AG04450 (cell line): ENCODE measurements around the gene TRAF6. TPM values are rescaled to one million over a fixed set of nuclear protein-coding genes. Genes with fewer than 3 reads are reported as not detected.
"Not testable (repeated sequence)": the region's sequence is repeated elsewhere in the genome, so short reads cannot be mapped to it uniquely, and the experiment has no call there.

ENCODE experiments used
- CTCF ChIA-PET: fragments of 300-600, 350-600 bp; formaldehyde crosslinking; extraction: SDS; loops from one replicate; lab custom pipeline; 2022; ENCODE audit warnings: antibody characterized with exemption, inconsistent platforms; lab: Charles Lee
- POLR2A ChIA-PET: fragments of 350-600 bp; formaldehyde crosslinking; extraction: SDS; loops from one replicate; lab custom pipeline; 2021; ENCODE audit warnings: antibody characterized with exemption, inconsistent platforms; lab: Yijun Ruan, JAX
- DNase-seq: peaks from one replicate; pipeline ENCODE4 v3.0.0-alpha.2; 2011; ENCODE audit warnings: low read depth, low spot score
- H3K27ac ChIP-seq: one replicate; pipeline ENCODE4 v1.5.1; 2012; ENCODE audit warnings: low read depth, low read length, control low read depth
- H3K27me3 ChIP-seq: one replicate; pipeline ENCODE4 v1.6.0; 2012; ENCODE audit warnings: low read length; ENCODE audit not compliant: control insufficient read depth, insufficient read depth
- H3K4me3 ChIP-seq: 2 replicates; pipeline ENCODE4 v1.5.1; 2011; ENCODE audit warnings: mild to moderate bottlenecking, low read depth, low read length, control low read depth
- H3K9me3 ChIP-seq: 2 replicates; pipeline ENCODE4 v1.5.1; 2012; ENCODE audit warnings: low read length; ENCODE audit not compliant: control insufficient read depth, insufficient read depth
- polyA plus RNA-seq: library from polyadenylated mRNA; depleted of rRNA; stranded (reverse); fragments of >200 nt; gene quantifications from 2 replicates; pipeline ENCODE4 v1.2.3, GENCODE V29; 2011
- TF ChIP-seq, protein P1 (sequence below): IDR thresholded peaks from 2 replicates; pipeline ENCODE4 v1.5.1; 2011; ENCODE audit warnings: low read depth, low read length, control low read depth, inconsistent platforms

TRAF6 gene
- polyA plus RNA-seq, 1 experiment = 10.0 TPM

DNA sequence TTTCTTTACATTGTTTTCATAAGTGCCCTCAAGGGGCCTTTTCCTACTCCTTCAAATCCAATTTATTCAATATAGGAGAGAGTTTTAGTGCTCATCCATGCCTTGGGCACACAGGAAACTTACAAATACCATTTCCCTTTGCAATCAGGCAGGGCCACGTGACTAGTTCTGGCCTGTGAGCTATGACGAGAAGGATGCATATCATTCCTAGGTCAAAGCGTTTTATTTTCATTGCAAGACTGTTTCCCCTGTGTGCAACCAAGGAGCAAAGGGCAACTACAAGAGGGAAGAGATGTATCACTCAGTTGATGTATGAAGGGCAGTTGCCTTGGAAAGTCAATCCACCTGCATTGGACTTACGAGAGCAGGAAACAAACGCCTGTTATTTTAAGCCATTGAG, 1.9 kb upstream of the TRAF6 start:
- no peak for DNase-seq
- Histone ChIP-seq H3K9me3 (peaks cover 8% of the 10 kb centered on the region), H3K27me3 (peaks cover 2% of the 10 kb centered on the region), H3K27ac (no peak overlapping the region), H3K4me3 (no peak overlapping the region)
- CTCF ChIA-PET = interaction anchor here (0.6 to 1.0 kb wide), 3 partner anchors 137 to 235 kb away, joined by 3 to 4 read pairs (median 3); no protein-coding TSS in a partner anchor
- POLR2A ChIA-PET = interaction anchor here (0.6 kb wide), 1 partner anchor 399 kb away, joined by 4 read pairs; no protein-coding TSS in a partner anchor
- TF ChIP-seq, protein P1, sequence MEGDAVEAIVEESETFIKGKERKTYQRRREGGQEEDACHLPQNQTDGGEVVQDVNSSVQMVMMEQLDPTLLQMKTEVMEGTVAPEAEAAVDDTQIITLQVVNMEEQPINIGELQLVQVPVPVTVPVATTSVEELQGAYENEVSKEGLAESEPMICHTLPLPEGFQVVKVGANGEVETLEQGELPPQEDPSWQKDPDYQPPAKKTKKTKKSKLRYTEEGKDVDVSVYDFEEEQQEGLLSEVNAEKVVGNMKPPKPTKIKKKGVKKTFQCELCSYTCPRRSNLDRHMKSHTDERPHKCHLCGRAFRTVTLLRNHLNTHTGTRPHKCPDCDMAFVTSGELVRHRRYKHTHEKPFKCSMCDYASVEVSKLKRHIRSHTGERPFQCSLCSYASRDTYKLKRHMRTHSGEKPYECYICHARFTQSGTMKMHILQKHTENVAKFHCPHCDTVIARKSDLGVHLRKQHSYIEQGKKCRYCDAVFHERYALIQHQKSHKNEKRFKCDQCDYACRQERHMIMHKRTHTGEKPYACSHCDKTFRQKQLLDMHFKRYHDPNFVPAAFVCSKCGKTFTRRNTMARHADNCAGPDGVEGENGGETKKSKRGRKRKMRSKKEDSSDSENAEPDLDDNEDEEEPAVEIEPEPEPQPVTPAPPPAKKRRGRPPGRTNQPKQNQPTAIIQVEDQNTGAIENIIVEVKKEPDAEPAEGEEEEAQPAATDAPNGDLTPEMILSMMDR = no peak

DNA sequence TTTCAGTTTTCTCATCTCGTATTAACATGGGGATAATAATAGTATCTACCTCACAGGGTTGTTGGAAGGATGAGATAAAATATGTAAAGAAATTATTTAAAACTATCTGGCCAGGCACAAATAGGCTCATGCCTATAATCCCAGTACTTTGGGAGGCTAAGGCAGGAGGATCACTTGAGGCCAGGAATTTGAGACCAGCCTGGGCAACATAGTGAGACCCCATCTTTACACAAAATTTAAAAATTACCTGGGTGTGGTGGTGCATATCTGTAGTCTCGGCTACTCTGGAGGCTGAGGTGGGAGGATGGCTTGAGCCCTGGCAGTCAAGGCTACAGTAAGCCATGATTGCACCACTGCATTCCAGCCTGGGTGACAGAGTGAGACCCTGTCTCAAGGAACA, 990 bp upstream of the TRAF6 start:
- POLR2A ChIA-PET, H3K4me3 ChIP-seq, H3K27me3 ChIP-seq, H3K27ac ChIP-seq, H3K9me3 ChIP-seq, DNase-seq: not testable (repeated sequence)
- CTCF ChIA-PET = interaction anchor here (1.0 to 2.9 kb wide), 4 partner anchors 11 to 235 kb away, joined by 4 to 25 read pairs (median 6); no protein-coding TSS in a partner anchor

DNA sequence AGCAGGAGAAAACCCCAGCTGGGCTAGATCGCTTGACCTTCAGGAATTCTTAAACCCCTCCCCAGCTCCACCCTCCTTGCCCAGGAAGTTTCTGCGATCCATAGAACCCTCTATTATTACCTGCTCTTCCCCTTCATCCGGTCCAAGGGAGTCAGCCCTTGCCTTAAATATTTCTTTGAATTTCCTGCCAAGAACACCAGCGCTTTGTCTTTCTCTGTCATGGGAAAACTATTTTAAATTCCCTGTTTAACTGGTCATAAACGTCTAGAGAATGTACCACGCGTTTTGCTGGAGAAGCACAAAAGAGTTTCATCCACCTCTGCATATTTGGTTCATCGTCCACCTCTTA, 496 bp upstream of the TRAF6 start:
- TF ChIP-seq, protein P1 = no peak
- Histone ChIP-seq H3K9me3 (peaks cover 8% of the 10 kb centered on the region), H3K27ac (peak overlapping the region; percentile 63), H3K27me3 (peaks cover 2% of the 10 kb centered on the region), H3K4me3 (peak overlapping the region; percentile 95)
- ChIA-PET CTCF (interaction anchor here (0.7 to 2.9 kb wide), 5 partner anchors 11 to 1669 kb away, joined by 3 to 25 read pairs (median 5); no protein-coding TSS in a partner anchor), POLR2A (interaction anchor here (1.0 kb wide), 1 partner anchor 134 kb away, joined by 3 read pairs; no protein-coding TSS in a partner anchor)
- no peak for DNase-seq

DNA sequence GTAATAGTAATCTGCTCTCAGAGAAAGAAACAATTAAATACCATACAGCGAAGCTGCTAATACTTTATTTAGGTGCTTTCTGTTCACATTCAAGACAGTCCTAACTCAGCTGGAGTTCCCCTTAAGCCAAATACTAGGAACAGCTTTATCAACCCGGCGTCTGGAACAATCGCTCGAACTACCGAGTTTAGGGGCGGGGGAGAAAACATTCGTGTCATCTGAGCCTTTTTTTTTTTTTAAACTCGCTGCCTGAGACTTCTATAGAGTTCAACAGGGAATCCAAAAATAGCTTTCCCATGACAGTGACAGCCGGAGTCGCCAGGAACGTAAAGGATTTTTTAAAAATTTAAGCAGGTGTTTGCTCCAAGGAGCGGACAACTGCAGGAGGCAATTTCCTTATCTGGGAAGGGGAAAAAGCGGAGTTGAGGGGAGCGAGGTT, 852 bp downstream of the TRAF6 start:
- Histone ChIP-seq H3K9me3 (peaks cover 7% of the 10 kb centered on the region), H3K4me3 (peak overlapping the region; percentile 95), H3K27ac (no peak overlapping the region), H3K27me3 (no peaks in the 10 kb centered on the region)
- no peak for DNase-seq
- POLR2A ChIA-PET = interaction anchor here (1.8 kb wide), 1 partner anchor 9 kb away, joined by 5 read pairs; no protein-coding TSS in a partner anchor
- TF ChIP-seq, protein P1 = no peak
- CTCF ChIA-PET = interaction anchor here (1.2 to 2.9 kb wide), 5 partner anchors 9 to 221 kb away, joined by 3 to 25 read pairs (median 6); no protein-coding TSS in a partner anchor

DNA sequence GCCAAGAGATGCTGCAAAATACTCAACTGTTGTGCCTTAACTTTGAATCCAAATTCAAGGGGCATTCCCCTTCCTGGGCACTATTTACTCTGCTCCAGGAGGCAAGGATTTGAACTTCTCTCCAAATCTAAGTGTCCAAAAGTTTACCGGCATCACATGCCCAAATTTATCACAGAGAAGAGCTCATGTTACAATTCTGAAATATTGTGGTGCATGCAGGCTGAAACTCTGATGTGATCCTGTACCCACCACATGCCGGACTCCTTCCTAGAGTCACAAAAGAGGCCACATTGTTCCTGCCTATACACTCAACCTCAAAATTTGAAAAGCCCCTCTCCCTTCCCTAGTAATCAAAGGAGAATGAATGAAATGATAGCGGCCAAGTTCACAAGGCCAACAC, 1.3 kb downstream of the TRAF6 start:
- H3K27ac ChIP-seq = no peak overlapping the region
- ChIA-PET POLR2A (interaction anchor here (1.8 kb wide), 1 partner anchor 8 kb away, joined by 5 read pairs; no protein-coding TSS in a partner anchor), CTCF (interaction anchor here (1.2 to 2.9 kb wide), 5 partner anchors 9 to 220 kb away, joined by 3 to 25 read pairs (median 6); no protein-coding TSS in a partner anchor)
- peak overlapping the region; percentile 95 for H3K4me3 ChIP-seq
- H3K27me3 ChIP-seq = no peaks in the 10 kb centered on the region
- TF ChIP-seq, protein P1 = no peak
- no peak for DNase-seq
- H3K9me3 ChIP-seq = peaks cover 2% of the 10 kb centered on the region
